ENCODE results near the gene CLDN4. TPM values are rescaled to one million over a fixed set of nuclear protein-coding genes. Genes with fewer than 3 reads are reported as not detected.
A peak's percentile ranks its signal among the peaks of the same experiment; 100 is the strongest.

Gene CLDN4
- total and polyA plus RNA-seq, 9 of the 15 experiments (the other 6 are each of a cell fraction or from before 2014, with no cell fraction given): 0.05 to 0.60 (median 0.06) TPM; not detected in 3

DNA sequence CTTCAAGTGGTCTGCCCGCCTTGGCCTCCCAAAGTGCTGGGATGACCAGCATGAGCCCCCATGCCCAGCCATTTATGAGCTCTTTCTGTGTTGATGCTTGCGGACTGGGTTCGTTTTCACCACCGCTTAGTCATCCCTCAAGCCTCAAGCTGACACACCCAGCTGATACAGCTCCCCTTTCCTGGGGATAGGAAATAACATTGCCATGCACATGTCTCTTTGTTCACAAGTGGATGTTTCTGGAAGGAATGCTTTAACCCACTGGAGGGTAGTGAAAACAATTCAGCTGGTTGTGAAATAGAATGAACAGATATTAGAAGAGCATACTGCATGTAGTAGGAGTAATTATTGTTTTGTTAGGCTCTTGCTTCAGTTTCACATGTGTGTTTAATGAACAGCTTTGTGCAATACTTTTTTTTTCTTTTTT is 20.0 kb downstream of the CLDN4 start (continued):
- TF ChIP-seq JUN (IDR thresholded peaks at IDR 0.05; ENCODE audit: borderline replicate concordance, low read depth, low read length) (peak; percentile 88), JUN (CRISPR knock-in tag; IDR thresholded peaks at IDR 0.05; ENCODE audit: borderline replicate concordance) (no peak), TSC22D4 (tag; IDR thresholded peaks at IDR 0.05) (no peak), FOXJ3 (CRISPR knock-in tag; IDR thresholded peaks at IDR 0.05) (no peak)

- H3K9me1 ChIP-seq (ENCODE audit: control insufficient read depth, insufficient read depth, low read length): peaks cover 3% of the 10 kb centered on the region
- peak; percentile 93 for FAIRE-seq
- TF ChIP-seq NCOA4 (IDR thresholded peaks at IDR 0.05; ENCODE audit: partially characterized antibody) (no peak), MCM3 (IDR thresholded peaks at IDR 0.05) (no peak), MECOM (CRISPR knock-in tag; IDR thresholded peaks at IDR 0.05) (no peak), GTF2A2 (tag; IDR thresholded peaks at IDR 0.05) (no peak), FOXJ2 (tag; IDR thresholded peaks at IDR 0.05) (no peak)
- TF ChIP-seq, protein P1, sequence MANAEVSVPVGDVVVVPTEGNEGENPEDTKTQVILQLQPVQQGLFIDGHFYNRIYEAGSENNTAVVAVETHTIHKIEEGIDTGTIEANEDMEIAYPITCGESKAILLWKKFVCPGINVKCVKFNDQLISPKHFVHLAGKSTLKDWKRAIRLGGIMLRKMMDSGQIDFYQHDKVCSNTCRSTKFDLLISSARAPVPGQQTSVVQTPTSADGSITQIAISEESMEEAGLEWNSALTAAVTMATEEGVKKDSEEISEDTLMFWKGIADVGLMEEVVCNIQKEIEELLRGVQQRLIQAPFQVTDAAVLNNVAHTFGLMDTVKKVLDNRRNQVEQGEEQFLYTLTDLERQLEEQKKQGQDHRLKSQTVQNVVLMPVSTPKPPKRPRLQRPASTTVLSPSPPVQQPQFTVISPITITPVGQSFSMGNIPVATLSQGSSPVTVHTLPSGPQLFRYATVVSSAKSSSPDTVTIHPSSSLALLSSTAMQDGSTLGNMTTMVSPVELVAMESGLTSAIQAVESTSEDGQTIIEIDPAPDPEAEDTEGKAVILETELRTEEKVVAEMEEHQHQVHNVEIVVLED (CRISPR knock-in tag; IDR thresholded peaks at IDR 0.05): no peak
Observed at GRCh38 chr7:73851410-73852338, 20.9 kb downstream of the CLDN4 start.

More at GRCh38 chr7:73851410-73852338, 20.9 kb downstream of the CLDN4 start:
- in situ Hi-C loops (cut with MboI) (loop anchor here (5.0 kb wide), 1 partner anchor 244 kb away; no protein-coding TSS in a partner anchor), intact Hi-C loops (cut with micrococcal nuclease) (loop anchor here (5.0 kb wide), 1 partner anchor 239 kb away; no protein-coding TSS in a partner anchor)
- Histone ChIP-seq H2AFZ (ENCODE audit: low read depth, low read length) (no peak overlapping the region), H3K36me3 (ENCODE audit: control insufficient read depth, insufficient read depth, low read length) (no peaks in the 10 kb centered on the region), H3K27me3 (ENCODE audit: control insufficient read depth in 2 of 2, insufficient read depth in 2 of 2, low read length in 2 of 2) (peaks cover 0 to 7% of the 10 kb centered on the region in 2 experiments; a peak in 2 of 5 replicates), H3K9ac (ENCODE audit: insufficient read depth in 1 of 2, low read depth in 2 of 2, low read length in 2 of 2) (no peak overlapping the region), H3K4me3 (no peak overlapping the region), H3K27ac (ENCODE audit: extremely low read depth, low read depth, low read length) (peak overlapping the region; percentile 28; the same call in 1 of the 3 replicates), H3K79me2 (ENCODE audit: control insufficient read depth, insufficient read depth, low read length) (no peaks in the 10 kb centered on the region), H3K9me3 (replicated peaks; ENCODE audit: control insufficient read depth, insufficient read depth, low read depth, low read length) (no peaks in the 10 kb centered on the region), H4K20me1 (replicated peaks; ENCODE audit: control insufficient read depth, insufficient read depth, low read length) (peaks cover 4% of the 10 kb centered on the region; the same call in 1 of the 2 replicates), H3K4me1 (replicated peaks in 1 of 2; ENCODE audit: control insufficient read depth in 2 of 2, insufficient read depth in 2 of 2, low read length in 2 of 2) (peaks cover 32 to 38% of the 10 kb centered on the region in 2 experiments), H3K4me2 (ENCODE audit: insufficient read depth, low read length) (peak overlapping the region; percentile 16; the same call in 1 of the 2 replicates)
- peak; percentile 89 for ATAC-seq
- WGBS (ENCODE audit: insufficient coverage, low coverage, missing lambda C conversion rate): 2% methylated on average over 7 of the region's 8 CpGs
- CTCF ChIA-PET (ENCODE audit: low intra/inter-chr PET ratio): interaction anchor here (0.6 kb wide), 1 partner anchor 226 kb away, joined by 3 read pairs; no protein-coding TSS in a partner anchor
- no TSS peak for BruUV-seq (replicated peaks)
- POLR2A ChIA-PET: interaction anchor here (0.8 to 1.0 kb wide), 2 partner anchors 42 to 130 kb away, joined by 3 to 5 read pairs; no protein-coding TSS in a partner anchor
- peak; percentile 61 to 84 (median 72) for DNase-seq (ENCODE audit: extremely low read depth in 1 of 4, low spot score in 3 of 4)

Measured in K562 (cell line).